OCI-M1 (cell line): ENCODE data around the gene ZBED4.

Experiments used
- DNase-seq: peaks from one replicate; lab custom pipeline; 2025; lab: John Stamatoyannopoulos, UW

Gene ZBED4

DNA sequence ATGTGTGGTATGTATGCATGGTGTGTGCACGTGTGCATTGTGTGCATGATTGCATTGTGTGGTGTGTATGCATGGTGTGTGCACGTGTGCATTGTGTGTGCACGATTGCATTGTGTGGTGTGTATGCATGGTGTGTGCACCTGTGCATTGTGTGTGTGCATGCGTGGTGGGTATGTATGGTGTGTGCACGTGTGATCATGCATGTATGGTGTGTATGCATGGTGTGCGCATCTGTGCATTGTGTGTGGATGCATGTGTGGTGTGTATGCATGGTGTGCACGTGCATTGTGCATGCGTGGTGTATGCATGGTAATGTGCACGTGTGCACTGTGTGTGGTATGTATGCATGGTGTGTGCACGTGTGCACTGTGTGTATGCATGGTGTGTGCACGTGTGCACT, 47.8 kb downstream of the ZBED4 start:
- DNase-seq, result no peak

DNA sequence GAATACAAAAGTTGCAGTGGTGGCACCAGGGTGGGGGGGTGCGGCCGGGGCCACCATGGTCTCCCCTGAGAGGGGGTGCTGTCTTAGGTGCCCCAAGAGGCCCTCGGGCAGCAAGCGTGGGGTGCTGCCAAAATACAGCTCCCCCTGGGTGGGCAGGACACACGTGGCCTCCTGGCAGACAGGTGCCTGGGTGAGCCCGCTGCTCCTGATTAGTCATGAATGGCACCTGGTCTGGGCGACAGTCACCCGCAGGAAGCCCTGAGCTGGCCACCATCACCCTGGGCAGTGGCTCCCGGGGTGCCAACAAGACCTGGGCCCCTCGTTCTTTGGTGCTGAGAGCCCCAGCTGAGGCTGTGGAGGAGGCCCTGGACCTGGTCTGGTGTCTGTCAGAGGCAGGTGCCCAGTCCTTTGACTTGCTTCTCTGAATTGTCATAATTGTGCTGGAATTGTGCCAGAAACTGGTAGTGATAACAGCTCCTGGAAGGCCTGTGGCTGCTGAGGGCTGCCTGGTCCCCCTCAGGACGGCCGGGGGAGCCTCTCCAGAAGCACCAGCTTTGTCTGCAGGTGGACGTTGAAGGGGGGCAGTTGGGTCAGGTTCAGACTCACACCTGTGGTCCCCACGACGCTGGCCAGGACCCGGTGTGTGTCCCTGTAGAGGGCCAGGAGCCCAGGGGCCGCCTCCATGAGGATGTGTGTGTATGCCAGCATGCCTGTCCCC, 49.8 kb downstream of the ZBED4 start:
- no peak for DNase-seq

DNA sequence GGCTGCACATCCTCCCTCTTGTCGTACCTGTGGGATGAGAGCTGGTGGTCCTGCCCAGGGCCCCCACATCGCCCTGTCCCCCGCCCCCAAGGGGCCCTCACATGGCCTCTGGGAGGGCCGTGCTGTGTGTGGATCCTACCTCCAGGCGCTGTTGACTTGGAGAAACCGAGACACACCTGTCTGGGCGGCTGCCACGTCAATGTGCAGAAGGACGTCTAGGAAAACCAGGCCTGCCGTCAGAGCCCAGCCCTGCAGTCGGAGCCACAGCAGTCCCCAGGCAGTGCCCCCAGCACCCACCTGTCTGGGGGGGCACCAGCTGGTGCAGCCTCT, 50.4 kb downstream of the ZBED4 start:
- no peak for DNase-seq

DNA sequence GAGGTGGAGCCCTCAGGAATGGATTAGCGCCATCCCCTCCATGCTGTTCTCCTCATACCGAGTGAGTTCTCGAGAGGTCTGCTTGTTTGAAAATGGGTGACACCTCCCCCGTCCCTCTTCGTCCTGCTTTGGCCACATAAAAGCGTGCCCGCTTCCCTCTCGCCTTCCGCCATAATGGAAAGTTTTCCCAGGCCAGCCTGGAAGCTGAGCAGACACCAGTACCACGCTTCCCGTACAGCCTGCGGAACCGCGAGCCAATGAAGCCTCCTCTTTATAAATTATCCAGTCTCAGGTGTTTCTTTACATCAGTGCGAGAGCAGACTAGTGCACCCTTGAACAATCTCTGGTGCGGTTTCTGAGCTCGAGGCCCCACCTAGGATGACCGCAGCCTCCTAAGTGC, 51.8 kb downstream of the ZBED4 start:
- DNase-seq, result no peak

DNA sequence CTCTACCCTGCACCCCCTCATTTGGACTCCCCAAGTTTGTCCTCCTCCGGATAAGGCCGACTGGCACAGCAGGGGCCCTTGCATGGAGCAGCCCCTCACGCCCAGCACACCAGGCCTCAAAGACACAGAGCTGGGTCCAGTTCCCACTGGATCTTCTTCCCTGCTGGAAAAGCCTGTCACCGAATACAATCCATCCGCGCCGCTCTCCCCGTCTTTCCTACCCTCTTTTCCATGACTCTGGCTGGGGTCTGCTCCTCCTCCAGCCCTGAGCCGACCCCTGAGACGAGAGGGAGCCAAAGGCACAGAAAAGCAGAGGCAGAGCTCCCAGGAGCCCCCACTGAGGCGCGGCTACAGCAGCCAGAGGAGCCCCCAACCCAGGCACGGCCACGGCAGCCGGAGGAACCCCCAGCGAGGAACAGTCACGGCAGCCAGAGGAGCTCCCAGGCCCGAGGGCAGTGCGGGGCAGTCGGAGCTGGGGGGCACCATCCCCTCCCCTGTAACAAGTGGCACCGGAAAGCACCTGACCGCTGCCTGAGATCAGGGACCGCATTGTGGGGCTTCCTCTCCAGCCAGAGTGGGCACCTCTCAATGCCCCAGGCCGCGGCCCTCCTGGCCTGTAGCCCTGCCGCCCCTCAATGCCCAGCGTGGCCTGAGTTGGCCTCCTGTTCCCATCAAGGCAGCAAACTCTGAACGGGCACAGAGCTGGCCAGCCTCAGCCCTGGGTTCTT, 52.6 kb downstream of the ZBED4 start:
- no peak for DNase-seq

DNA sequence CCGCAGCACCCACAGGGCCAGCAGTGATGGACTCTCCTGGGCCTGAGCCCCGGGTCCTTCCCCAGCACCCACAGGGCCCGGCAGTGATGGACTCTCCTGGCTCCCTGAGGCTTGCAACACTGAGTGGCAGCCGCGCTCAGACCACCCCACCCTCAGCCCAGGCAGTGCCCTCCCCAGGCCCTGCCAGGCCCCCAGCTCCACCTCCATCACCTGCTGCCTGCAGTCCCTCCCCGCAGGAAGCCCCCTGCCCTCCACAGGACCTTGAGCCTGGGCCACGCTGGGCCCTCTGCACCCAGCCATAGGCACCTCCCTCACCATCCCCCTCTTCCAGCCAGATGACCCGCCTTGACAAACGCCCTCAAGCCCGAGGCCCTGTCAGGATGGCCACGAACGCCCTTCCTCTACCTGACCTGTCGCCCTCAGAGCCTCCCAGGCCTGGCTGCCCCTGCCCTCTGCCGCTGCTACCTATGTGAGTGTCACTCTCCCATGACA, 53.2 kb downstream of the ZBED4 start:
- no peak for DNase-seq

DNA sequence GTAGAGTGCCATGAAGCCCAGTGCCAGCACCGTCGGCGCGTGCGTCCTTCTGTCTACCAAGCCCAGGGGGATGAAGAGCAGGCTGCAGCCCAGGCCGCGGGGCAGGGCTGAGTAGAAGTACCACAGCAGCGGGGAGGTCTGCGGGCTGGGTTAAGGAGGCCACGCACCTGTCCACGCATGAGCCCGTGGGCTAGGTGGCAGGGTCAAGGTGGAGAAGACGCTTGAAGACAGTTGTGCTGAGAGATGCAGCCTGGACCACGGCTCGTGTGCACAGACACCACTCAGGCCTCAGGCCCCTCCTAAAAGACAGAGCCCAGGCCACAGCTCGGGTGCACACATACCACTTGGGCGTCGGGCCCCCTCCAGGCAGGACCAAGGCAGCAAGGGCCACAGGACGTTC, 54.2 kb downstream of the ZBED4 start:
- DNase-seq, result no peak

DNA sequence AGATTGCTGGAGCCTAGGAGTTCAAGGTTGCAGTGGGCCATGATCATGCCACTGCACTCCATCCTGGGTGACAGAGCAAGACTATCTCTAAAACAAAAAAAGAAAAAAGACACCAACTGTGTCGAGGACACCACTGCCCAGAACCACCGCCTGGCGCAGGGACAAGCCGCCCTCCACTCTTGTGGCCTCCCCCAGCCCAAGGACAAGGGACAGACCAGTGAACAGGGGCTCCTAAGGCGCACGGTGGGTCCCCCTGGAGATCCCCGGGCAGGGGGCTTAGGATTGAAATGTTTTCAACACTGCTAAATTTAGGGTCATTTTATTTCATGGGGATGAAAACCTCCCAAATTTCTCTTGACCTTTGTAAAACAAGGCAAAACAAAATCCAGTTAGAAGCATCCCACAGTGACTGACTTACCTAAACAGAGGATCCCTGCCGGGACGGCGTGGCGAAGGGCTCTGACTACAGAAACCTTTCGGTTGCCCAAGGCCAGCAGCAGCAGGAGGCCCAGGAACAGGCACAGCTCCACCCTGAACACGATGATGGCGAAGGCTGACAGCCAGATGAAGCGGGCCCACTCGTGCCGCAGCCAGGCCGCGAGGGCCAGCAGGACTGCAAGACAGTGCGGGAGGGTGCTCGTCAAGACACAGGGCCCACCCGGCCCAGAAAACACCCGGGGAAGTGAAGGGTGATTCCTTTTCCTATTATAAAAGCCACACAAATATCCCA, 56.0 kb downstream of the ZBED4 start:
- DNase-seq, result no peak

DNA sequence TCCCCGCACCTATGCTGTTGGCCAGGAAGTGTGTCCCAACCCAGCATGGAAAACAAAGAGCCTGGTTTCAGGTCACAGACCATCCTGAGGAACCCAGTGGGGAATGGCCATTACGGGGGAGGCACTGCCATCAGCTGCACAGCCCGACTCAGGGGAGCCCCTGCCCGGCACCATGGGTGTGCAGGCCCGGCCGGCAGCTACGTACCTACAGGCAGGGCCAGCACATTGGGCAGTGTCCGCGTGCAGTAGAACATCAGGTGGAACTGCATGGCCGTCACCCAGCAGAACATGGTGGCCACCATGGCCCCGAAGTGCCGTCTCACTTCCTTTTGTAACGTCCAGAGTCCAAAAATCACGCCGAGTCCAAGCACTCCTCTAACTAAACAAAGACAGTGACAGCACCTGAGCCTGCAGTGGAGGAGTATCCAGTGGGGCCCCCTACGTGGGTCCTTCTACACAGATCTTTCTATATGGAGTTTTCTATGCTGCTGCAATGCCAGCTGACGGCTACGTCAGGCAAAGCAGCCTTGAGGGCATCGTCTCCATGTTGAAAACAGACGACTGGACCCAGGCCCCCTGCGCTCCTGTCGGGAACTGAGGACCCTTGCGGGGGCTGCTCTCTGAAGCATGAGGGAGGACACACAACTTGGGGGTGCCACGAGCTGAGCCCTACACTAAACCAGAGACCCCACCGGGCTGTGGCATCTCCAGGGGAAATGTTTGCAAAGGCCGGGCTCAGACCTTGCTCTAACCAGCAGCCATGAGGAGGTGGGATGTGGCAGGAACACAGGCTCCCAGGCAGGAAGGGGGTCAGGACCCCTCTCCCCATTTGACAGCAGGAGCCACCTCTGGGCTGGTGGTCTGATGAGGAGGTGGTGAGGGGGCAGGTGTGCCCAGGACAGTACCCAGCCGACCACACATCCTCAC, 56.8 kb downstream of the ZBED4 start:
- no peak for DNase-seq

DNA sequence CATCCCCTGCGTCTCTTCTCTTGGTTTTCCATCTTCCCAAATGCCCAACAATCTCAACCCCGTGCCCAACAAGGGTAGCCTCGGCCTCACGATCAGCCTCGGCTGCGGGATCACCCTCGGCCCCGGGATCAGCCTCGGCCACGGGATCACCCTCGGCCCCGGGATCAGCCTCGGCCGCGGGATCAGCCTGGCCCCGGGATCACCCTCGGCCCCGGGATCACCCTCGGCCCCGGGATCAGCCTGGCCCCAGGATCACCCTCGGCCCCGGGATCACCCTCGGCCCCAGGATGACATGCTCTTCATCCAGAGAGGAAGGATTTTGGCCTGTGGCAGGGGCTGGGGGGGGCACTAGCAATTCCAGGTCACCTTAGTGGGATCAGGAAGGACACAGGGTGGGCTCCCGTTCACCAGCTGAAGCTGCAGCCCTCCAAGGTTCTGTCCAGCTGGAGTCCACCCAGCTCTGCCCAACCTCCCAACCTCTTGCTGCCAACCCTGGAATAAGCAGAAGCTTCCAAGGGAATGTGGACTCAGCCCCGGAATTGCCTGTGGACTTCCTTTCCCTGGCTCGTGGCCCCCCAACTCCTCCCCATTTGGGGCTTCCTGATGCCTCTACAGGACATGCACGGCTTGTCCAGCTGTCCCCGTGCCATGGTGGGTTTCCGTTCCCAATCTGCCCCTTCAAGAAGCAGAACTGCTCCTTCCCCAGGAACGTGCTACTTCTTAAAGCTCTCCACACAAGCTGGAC, 58.4 kb downstream of the ZBED4 start:
- no peak for DNase-seq

DNA sequence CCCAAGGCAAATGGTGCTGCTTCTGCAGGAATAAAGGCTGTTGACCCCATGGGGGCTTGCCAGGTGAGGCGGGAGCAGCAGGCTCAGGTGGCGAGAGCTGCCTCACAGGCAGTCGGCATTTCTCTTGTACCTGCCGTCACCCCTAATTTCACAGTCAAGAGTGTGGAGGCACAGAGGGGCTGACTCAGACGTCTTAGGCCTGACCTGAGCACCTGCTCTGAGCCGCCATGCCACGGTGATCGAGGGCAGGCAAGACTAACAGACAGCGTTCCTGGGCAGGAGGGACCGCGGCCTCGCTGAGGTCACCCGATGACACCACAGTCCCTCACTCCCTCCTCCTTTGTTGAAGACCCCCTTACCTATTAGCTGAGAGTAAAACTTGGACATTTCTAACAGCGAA, 59.4 kb downstream of the ZBED4 start:
- no peak for DNase-seq

DNA sequence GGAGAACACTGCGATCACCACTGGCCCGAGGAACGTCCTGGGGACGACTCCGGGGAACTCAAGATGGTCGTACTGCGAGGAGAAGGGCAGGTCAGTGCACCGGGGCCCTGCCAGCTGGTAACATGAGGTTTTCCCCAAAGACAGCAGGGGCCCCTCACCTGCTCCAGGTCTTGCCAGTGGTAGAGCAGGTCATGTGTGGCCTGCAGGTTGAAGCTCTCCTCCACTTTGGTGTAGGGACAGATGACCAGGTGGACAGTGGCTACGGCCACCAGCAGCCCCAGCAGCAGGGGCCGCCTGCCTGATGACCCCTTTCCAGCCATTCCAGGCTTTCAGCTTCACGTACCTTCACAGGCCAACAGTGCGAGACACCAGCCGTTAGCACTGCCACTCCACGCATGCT, 59.8 kb downstream of the ZBED4 start:
- DNase-seq, result no peak

DNA sequence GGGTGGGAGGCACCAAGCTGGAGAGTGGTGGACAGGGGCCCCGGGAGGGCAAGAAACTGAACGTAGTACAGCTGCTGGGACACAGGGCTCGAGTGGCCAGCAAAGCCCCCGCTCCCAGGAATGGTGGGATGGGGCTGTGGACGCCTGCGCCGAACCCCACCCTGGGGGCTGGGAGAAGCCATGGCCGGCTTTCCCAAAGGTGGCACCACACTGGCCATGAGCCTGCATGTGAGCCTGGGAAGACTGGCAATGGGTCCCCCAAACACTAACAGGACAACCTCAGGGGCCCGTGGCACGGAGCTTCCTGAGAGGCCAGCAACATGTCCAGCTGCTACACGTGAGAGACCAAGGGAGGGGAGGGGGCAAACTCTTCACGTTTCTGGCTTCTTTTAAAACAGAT, 60.6 kb downstream of the ZBED4 start:
- no peak for DNase-seq

DNA sequence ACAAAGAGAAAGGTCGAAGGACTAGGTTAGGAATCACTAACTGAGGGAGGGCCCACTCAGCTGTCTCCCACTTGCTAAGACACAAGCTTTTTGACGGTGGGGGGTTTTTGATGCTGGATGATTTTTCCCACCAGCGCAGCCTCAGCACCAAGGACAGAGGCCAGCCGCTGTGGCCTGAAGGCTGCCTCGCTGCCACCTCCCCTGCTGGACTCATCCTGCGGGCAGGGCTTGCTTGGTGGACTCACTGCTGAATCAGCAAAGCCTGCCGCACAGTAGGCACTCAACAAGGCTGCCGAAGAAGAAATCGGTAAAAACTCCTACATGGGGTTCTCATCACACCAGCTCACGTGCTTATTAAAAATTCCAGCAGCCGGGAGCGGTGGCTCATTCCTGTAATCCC, 62.0 kb downstream of the ZBED4 start:
- DNase-seq, result no peak

DNA sequence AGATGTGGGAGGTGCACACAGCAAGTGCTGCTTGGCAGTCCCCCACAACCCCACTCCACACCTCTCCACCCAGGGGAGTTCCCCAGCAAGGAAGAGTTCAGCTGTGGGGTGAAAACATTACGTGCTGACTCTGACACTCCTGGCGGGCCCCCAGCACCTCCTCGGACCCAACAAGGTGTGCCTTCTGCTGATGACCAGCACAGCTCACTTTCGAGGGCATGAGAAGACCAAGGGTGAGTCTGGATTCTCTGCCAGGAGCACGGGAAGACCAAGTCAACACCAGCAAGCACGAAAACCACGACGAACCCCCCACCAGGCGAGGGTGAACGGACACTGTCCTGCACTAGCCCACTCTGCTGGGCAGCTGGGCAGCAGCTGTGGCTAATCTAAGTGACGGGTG, 63.2 kb downstream of the ZBED4 start:
- DNase-seq, result no peak

DNA sequence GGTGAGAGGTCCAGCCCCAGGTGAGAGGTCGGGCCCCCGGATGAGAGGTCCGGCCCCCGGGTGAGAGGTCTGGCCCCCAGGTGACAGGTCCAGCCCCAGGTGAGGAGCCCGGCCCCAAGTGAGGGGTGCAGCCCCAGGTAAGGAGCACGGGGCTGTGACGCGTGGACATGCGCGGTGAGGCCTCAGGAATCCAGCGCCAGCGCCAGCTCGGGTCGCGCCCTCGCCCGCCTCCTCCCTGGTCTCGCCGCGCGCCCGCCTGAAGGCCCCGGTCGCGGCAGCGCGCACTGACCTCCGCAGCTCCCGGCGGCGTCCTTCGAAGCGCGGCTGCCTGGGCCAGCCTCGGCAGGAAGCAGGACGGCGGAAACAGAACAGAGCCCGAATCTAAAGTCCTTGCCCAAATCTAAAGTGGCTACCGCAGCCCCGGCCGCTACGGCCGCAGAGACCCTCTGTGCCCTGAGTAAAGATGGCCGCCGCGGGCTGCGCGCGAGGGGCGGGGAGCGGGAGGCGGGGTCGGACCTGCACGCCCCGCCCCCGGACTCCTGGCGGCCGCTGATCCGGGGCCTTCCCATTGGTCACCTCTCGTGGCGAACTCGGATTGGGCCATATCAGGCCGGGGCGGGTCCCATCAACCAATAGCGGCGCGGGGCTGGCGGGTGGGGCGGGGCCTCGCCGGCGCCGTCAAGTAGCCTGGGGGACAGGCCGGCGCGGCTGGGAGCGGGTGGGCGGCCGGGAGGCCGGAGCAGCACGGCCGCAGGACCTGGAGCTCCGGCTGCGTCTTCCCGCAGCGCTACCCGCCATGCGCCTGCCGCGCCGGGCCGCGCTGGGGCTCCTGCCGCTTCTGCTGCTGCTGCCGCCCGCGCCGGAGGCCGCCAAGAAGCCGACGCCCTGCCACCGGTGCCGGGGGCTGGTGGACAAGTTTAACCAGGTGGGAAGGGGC, 64.6 kb downstream of the ZBED4 start, which contains the start of the genes ALG12 and CRELD2:
ALG12 (minus strand) TSS at position 465 of the 937 bp plus-strand sequence. CDS start 4,673 bp downstream, outside the sequence.
CRELD2 (plus strand) TSS at position 661 of the 937 bp plus-strand sequence; CDS start at position 797, 136 bp downstream.
- peak; percentile 97 for DNase-seq

DNA sequence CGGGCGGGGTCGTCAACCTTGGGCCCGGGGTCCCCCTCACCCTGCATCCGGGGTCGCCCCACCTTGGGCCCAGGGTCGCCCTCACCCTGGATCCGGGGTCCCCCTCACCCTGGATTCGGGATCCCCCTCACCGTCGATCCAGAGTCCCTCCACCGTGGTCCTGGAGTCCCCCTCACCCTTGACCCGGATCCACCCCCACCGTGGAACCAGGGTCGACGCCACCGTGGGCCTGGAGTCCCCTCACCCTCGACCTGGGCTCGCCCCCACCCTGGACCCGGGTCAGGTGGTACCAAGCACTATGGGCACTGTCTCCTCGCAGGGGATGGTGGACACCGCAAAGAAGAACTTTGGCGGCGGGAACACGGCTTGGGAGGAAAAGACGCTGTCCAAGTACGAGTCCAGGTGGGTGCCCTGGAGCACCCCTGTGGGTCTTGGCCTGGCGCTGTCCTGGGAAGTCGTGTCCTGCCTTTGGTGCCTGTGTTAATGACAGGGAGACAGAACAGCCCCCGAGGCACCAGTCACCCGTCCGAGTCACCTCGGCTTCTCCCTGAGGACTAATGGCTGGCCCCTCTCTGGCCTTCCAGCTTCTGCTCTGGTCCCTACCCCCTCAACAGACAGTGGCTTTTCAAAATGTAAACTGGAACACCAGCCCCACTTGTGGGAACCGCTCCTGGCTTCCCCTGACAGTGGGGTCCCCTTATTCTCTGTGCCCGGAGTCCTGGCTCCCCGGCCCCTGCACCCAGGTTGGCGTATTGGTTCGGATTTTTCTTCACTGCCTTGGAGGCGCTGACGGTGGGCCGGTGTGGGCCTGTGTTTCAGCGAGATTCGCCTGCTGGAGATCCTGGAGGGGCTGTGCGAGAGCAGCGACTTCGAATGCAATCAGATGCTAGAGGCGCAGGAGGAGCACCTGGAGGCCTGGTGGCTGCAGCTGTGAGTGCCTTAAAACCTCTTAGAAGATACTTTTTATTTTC, 65.6 kb downstream of the ZBED4 start:
- no peak for DNase-seq

DNA sequence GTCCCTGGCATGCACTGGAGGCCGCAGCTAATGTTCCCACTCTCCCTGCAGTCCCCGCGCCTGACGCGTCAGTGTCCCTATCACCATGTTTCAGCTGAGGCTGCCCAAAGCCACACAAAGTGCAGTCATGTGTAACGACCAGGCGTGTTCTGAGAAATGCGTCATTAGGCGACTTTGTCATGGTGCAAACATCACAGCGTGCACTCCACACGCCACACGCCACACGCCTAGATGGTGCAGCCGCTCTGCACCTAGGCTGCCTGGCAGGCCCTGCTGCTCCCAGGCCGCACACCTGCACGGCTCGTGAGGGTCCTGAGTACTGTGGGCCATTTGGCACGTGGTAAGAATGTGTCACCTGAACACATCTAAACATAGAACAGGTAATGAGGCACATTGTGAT, 67.2 kb downstream of the ZBED4 start:
- DNase-seq, result no peak
